K562 (cell line): ENCODE data around the gene B4GALNT4. TPM values are rescaled to one million over a fixed set of nuclear protein-coding genes. Genes with fewer than 3 reads are reported as not detected.

Source experiments
- ARNT ChIP-seq, 2 experiments: fragments of 450-650 bp; IDR thresholded peaks; 2 replicates each; pipeline ENCODE4 v1.6.1; 2016; ENCODE audit warnings: mild to moderate bottlenecking in 1 of 2
- BRD4 ChIP-seq: fragments of 200-600 bp; sonication (generic); IDR thresholded peaks from 2 replicates; pipeline ENCODE4 v1.6.1; 2017; ENCODE audit warnings: inconsistent platforms
- CBFB ChIP-seq: sonication (generic); formaldehyde crosslinking; IDR thresholded peaks from 2 replicates; pipeline ENCODE4 v1.4.0; 2020; ENCODE audit warnings: mild to moderate bottlenecking, missing genetic modification reagents
- CXXC5 ChIP-seq: fragments of 250-450 bp; sonication (Bioruptor Pico); IDR thresholded peaks from 2 replicates; pipeline ENCODE4 v1.8.0; 2022; ENCODE audit warnings: inconsistent platforms, mild to moderate bottlenecking, moderate library complexity
- DPF2 ChIP-seq: fragments of 450-650 bp; IDR thresholded peaks from 2 replicates; pipeline ENCODE4 v1.6.1; 2016
- E2F6 ChIP-seq, 2 experiments: IDR thresholded peaks; 2 replicates each; pipeline ENCODE4 v1.6.1; 2011; ENCODE audit warnings: borderline replicate concordance in 1 of 2, control low read depth in 1 of 2, low read depth in 1 of 2, low read length in 1 of 2, mild to moderate bottlenecking in 1 of 2, mixed read lengths in 1 of 2, moderate library complexity in 1 of 2; ENCODE audit not compliant: insufficient read depth in 1 of 2, insufficient read length in 1 of 2, poor library complexity in 1 of 2, severe bottlenecking in 1 of 2; ENCODE audit errors: extremely low read depth in 1 of 2
- IRF1 ChIP-seq: sonication (generic); formaldehyde crosslinking; IDR thresholded peaks from 2 replicates; pipeline ENCODE4 v1.8.0; 2022; ENCODE audit warnings: missing genetic modification reagents, mild to moderate bottlenecking, borderline replicate concordance
- JUNB ChIP-seq: fragments of 450-650 bp; formaldehyde crosslinking; conservative IDR thresholded peaks from 2 replicates; pipeline ENCODE4 v1.4.0; 2020; ENCODE audit warnings: mild to moderate bottlenecking
- MTA1 ChIP-seq: fragments of 450-650 bp; IDR thresholded peaks from 2 replicates; pipeline ENCODE4 v1.6.1; 2017; ENCODE audit warnings: borderline replicate concordance
- NFIC ChIP-seq: fragments of 450-650 bp; IDR thresholded peaks from 2 replicates; pipeline ENCODE4 v1.6.1; 2017; ENCODE audit warnings: mild to moderate bottlenecking, inconsistent platforms
- NR2F6 ChIP-seq: fragments of 450-650 bp; formaldehyde crosslinking; IDR thresholded peaks from 2 replicates; pipeline ENCODE4 v1.4.0; 2020; ENCODE audit warnings: mild to moderate bottlenecking
- RCOR1 ChIP-seq, 2 experiments: IDR thresholded peaks; 2 replicates each; pipeline ENCODE4 v1.6.1; 2012; ENCODE audit warnings: low read depth in 2 of 2, low read length in 2 of 2, borderline replicate concordance in 1 of 2, improper control_type of control experiment in 1 of 2
- TAF15 ChIP-seq: fragments of 200-400 bp; formaldehyde crosslinking; IDR thresholded peaks from 2 replicates; pipeline ENCODE4 v1.6.1; 2017; ENCODE audit warnings: mild to moderate bottlenecking, low read depth, low read length, moderate library complexity
- VEZF1 ChIP-seq: fragments of 200-800 bp; sonication (Bioruptor generic); IDR thresholded peaks from 2 replicates; pipeline ENCODE4 v1.6.1; 2017; ENCODE audit warnings: missing genetic modification characterization, missing compliant biosample characterization
- polyA plus RNA-seq, 8 experiments: library from polyadenylated mRNA; depleted of rRNA in 4 of 8; stranded (reverse) in 5 of 8; unstranded in 3 of 8; fragments of >200 nt; fragmentation: Nextera tagmentation in 2 of 8; fragmentation: Illumina TruSeq in 1 of 8; extraction: Ambion mirVana in 2 of 8; extraction: Trizol in 1 of 8; gene quantifications; 2 replicates each; pipeline versions ENCODE4 v1.2.1 to v1.2.3, GENCODE V29; 2011 to 2014; ENCODE audit warnings: inconsistent platforms in 1 of 8, missing spikeins in 1 of 8
- total RNA-seq, 7 experiments: library from RNA; depleted of rRNA in 6 of 7; stranded (reverse); fragments of >200 nt in 6 of 7; fragmentation: Illumina TruSeq in 2 of 7; extraction: Trizol in 2 of 7; gene quantifications; 2 replicates each; pipeline versions ENCODE4 v1.2.1 to v1.2.3, GENCODE V29; 2011 to 2021; ENCODE audit warnings: low replicate concordance in 1 of 7
- TF ChIP-seq, protein P1 (sequence below): fragments of 450-650 bp; IDR thresholded peaks from 2 replicates; pipeline ENCODE4 v1.7.0; 2016; ENCODE audit warnings: borderline replicate concordance
- TF ChIP-seq, protein P2 (sequence below): fragments of 250-450 bp; sonication (Bioruptor Pico); IDR thresholded peaks from 2 replicates; pipeline ENCODE4 v1.5.0; 2021
- TF ChIP-seq, protein P3 (sequence below): fragments of 250-450 bp; sonication (Bioruptor Pico); IDR thresholded peaks from 2 replicates; pipeline ENCODE4 v1.5.0; 2022; ENCODE audit warnings: mild to moderate bottlenecking
- TF ChIP-seq, protein P4 (sequence below): sonication (generic); formaldehyde crosslinking; IDR thresholded peaks from 2 replicates; pipeline ENCODE4 v1.5.0; 2020; ENCODE audit warnings: missing genetic modification reagents

B4GALNT4 gene
- total and polyA plus RNA-seq, 9 of the 15 experiments (the other 6 are each of a cell fraction or from before 2014, with no cell fraction given) = 0.20 to 37.1 (median 10.8) TPM; not detected in 1

DNA sequence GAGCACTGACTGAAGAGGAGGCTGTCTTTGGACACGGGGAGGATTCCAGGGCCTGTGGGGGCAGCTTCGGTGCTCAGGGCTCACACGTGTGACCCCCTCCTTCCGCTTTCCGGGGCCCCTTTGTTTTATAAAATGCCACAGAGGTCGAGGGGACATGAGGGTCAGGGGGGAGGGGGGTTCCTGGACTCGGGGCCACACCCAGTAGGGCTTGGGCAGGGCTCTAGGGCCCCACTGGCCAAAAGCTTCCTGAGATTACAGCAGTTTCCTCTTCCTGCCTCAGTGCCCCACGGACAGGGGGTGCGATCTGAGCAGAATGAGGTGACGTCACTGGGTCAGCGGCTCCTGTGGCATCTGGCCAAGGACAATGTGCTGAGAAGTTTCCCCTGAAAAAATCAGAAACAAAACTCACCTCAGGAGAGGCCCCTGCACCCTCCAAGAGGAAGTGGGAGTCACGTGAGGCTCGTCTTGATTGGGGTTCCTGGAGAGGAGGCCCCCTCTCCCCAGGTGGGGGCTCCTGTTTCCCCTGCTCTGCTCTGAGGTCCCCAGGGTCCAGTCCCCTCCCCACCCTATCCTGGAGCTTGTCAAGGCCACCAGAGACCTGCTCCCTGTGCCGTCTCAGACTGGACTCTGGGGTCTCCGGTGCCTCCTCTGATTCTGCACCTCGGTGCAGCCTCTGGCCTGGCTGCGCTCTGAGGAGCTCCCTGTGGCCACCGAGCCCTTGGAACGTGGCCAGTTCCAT is 42.3 kb upstream of the B4GALNT4 start (continued):
- TF ChIP-seq NR2F6 (CRISPR knock-in tag) (no peak), JUNB (peak; percentile 71), VEZF1 (CRISPR knock-in tag) (peak; percentile 53), NFIC (peak; percentile 93), TAF15 (no peak), RCOR1 (IDR thresholded peaks at IDR 0.05; ENCODE audit: borderline replicate concordance in 1 of 2, low read depth in 2 of 2, low read length in 2 of 2) (peak; percentile 22 to 34; a peak in 1 of 4 replicates), BRD4 (peak; percentile 36; the same call in 1 of the 2 replicates), IRF1 (CRISPR knock-in tag) (no peak), CXXC5 (CRISPR knock-in tag) (peak; percentile 74), ARNT (IDR thresholded peaks at IDR 0.05) (no peak), E2F6 (IDR thresholded peaks at IDR 0.05; ENCODE audit: borderline replicate concordance in 1 of 2, extremely low read depth in 1 of 2, insufficient read depth in 1 of 2, insufficient read length in 1 of 2, low read depth in 1 of 2, low read length in 1 of 2, poor library complexity in 1 of 2, severe bottlenecking in 1 of 2) (peak; percentile 19 to 53), DPF2 (0 out of 2 replicates have a peak, but pooled peaks have one; percentile 46), MTA1 (no peak), CBFB (CRISPR knock-in tag) (no peak)
- TF ChIP-seq, protein P1, sequence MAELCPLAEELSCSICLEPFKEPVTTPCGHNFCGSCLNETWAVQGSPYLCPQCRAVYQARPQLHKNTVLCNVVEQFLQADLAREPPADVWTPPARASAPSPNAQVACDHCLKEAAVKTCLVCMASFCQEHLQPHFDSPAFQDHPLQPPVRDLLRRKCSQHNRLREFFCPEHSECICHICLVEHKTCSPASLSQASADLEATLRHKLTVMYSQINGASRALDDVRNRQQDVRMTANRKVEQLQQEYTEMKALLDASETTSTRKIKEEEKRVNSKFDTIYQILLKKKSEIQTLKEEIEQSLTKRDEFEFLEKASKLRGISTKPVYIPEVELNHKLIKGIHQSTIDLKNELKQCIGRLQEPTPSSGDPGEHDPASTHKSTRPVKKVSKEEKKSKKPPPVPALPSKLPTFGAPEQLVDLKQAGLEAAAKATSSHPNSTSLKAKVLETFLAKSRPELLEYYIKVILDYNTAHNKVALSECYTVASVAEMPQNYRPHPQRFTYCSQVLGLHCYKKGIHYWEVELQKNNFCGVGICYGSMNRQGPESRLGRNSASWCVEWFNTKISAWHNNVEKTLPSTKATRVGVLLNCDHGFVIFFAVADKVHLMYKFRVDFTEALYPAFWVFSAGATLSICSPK = no peak
- TF ChIP-seq, protein P2, sequence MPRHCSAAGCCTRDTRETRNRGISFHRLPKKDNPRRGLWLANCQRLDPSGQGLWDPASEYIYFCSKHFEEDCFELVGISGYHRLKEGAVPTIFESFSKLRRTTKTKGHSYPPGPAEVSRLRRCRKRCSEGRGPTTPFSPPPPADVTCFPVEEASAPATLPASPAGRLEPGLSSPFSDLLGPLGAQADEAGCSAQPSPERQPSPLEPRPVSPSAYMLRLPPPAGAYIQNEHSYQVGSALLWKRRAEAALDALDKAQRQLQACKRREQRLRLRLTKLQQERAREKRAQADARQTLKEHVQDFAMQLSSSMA = 0 out of 2 replicates have a peak, but pooled peaks have one; percentile 11
- TF ChIP-seq, protein P3, sequence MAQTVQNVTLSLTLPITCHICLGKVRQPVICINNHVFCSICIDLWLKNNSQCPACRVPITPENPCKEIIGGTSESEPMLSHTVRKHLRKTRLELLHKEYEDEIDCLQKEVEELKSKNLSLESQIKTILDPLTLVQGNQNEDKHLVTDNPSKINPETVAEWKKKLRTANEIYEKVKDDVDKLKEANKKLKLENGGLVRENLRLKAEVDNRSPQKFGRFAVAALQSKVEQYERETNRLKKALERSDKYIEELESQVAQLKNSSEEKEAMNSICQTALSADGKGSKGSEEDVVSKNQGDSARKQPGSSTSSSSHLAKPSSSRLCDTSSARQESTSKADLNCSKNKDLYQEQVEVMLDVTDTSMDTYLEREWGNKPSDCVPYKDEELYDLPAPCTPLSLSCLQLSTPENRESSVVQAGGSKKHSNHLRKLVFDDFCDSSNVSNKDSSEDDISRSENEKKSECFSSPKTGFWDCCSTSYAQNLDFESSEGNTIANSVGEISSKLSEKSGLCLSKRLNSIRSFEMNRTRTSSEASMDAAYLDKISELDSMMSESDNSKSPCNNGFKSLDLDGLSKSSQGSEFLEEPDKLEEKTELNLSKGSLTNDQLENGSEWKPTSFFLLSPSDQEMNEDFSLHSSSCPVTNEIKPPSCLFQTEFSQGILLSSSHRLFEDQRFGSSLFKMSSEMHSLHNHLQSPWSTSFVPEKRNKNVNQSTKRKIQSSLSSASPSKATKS (CRISPR knock-in tag) = no peak
- TF ChIP-seq, protein P4, sequence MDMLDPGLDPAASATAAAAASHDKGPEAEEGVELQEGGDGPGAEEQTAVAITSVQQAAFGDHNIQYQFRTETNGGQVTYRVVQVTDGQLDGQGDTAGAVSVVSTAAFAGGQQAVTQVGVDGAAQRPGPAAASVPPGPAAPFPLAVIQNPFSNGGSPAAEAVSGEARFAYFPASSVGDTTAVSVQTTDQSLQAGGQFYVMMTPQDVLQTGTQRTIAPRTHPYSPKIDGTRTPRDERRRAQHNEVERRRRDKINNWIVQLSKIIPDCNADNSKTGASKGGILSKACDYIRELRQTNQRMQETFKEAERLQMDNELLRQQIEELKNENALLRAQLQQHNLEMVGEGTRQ (CRISPR knock-in tag) = peak; percentile 92
